Activated naive CD4-positive, alpha-beta T cell treated with anti-CD3 and anti-CD28 coated beads for 36 hours (primary cell): ENCODE data around the gene CRACR2B. TPM values are rescaled to one million over a fixed set of nuclear protein-coding genes. Genes with fewer than 3 reads are reported as not detected.
A peak's percentile ranks its signal among the peaks of the same experiment; 100 is the strongest.

Experiments used
- CTCF ChIA-PET: fragments of 350-600 bp; sonication (Branson Sonifier 250); formaldehyde crosslinking; loops from one replicate; lab custom pipeline; 2021; ENCODE audit warnings: antibody characterized with exemption; lab: Charles Lee
- DNase-seq: peaks from one replicate; pipeline ENCODE4 v3.0.0-alpha.2; 2020
- H3K27ac Mint-ChIP-seq: one replicate; pipeline ENCODE4 v1.8.0; 2021; ENCODE audit warnings: mild to moderate bottlenecking, mixed read lengths
- H3K27me3 Mint-ChIP-seq: one replicate; pipeline ENCODE4 v1.8.0; 2021; ENCODE audit warnings: low read depth, mixed read lengths
- H3K36me3 Mint-ChIP-seq: one replicate; pipeline ENCODE4 v1.8.0; 2021; ENCODE audit warnings: low read depth, mixed read lengths
- H3K4me1 Mint-ChIP-seq: one replicate; pipeline ENCODE4 v1.8.0; 2021; ENCODE audit warnings: low read depth, mixed read lengths
- H3K4me3 Mint-ChIP-seq: one replicate; pipeline ENCODE4 v1.8.0; 2021; ENCODE audit warnings: mild to moderate bottlenecking, moderate library complexity, mixed read lengths
- H3K9me3 Mint-ChIP-seq: one replicate; pipeline ENCODE4 v1.8.0; 2021; ENCODE audit warnings: mixed read lengths
- intact Hi-C: fragments of 100-400 bp; cut with micrococcal nuclease; formaldehyde crosslinking; loops from one replicate; pipeline ENCODE4 v1.15.1; 2023
- total RNA-seq, 2 experiments: library from RNA; stranded (reverse); gene quantifications; one replicate each; pipeline ENCODE4 v1.2.3, GENCODE V29; 2021

CRACR2B gene
- total RNA-seq, 2 experiments from 2014 or later, result 0.32 to 0.41 TPM

GRCh38 chr11:797296-798092 is 30.2 kb upstream of the CRACR2B start:
- Mint-ChIP-seq H3K27ac (peak overlapping the region; percentile 37), H3K4me3 (peak overlapping the region; percentile 86), H3K4me1 (peaks cover 12% of the 10 kb centered on the region), H3K27me3 (no peaks in the 10 kb centered on the region), H3K36me3 (peaks cover 3% of the 10 kb centered on the region), H3K9me3 (no peaks in the 10 kb centered on the region)
- CTCF ChIA-PET, result interaction anchor here (0.6 to 1.3 kb wide), 2 partner anchors 10 to 32 kb away, joined by 3 read pairs; no protein-coding TSS in a partner anchor
- DNase-seq, result peak; percentile 85
- intact Hi-C loops, result loop anchor here (1.0 to 10.0 kb wide), 11 partner anchors 8 to 590 kb away; partner anchors contain the start of genes BET1L, CHID1, DEAF1 and IFITM1

DNA sequence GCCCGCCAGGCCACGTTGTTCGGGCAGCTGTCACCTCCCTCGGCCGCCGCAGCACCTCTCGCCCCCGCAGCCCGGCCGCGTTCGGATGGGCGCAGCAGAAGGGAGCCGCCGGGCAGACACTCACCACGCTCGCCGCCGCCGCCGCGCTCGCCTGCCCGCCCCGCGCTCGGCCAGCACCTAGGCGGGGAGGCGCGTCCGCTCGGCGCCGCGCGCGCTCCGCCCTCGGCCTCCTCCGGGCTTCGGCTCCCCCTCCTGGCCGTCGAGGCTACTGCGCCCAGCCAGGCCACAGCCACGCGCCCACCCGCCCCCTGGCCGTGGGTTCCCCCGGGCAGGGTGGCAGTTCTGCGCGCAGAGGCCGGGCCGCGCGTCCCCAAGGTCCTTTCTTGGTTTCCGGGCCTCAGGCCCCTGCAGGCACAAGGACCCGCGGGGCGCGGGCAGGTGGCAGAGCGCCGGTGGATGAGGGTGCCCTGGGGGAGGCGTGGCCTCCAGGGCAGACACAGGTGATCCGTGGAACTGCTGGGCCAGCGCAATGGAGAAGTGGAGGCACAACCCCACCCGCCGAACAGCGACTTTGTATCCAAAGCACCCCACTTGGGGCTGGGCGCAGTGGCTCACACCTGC is 29.5 kb upstream of the CRACR2B start, which contains the start of gene SLC25A22:
Gene SLC25A22 (minus strand): TSS at position 189 of the 621 bp plus-strand sequence. CDS start 3,275 bp downstream, outside the sequence.
- Mint-ChIP-seq H3K36me3 (peaks cover 3% of the 10 kb centered on the region), H3K27ac (peak within 1 kb of the TSS; percentile 37), H3K4me3 (peak within 1 kb of the TSS; percentile 86), H3K27me3 (no peaks in the 10 kb centered on the region), H3K4me1 (peaks cover 15% of the 10 kb centered on the region), H3K9me3 (no peaks in the 10 kb centered on the region)
- CTCF ChIA-PET, result interaction anchor here (0.7 kb wide), 1 partner anchor 50 kb away, joined by 3 read pairs; no protein-coding TSS in a partner anchor
- intact Hi-C loops, result loop anchor here (1.0 to 10.0 kb wide), 5 partner anchors 70 to 591 kb away; partner anchors contain the start of genes BET1L, IFITM1, LMNTD2 and PHRF1
- peak; percentile 82 for DNase-seq

- CTCF ChIA-PET, result no interaction called here
- DNase-seq, result no peak
- peaks cover 18% of the 10 kb centered on the region for H3K4me1 Mint-ChIP-seq
- no peaks in the 10 kb centered on the region for H3K36me3 Mint-ChIP-seq
- H3K27me3 Mint-ChIP-seq, result no peaks in the 10 kb centered on the region
- H3K4me3 Mint-ChIP-seq, result no peak overlapping the region
- no peak overlapping the region for H3K27ac Mint-ChIP-seq
- no peaks in the 10 kb centered on the region for H3K9me3 Mint-ChIP-seq
- intact Hi-C loops, result loop anchor here (5.0 to 10.0 kb wide), 4 partner anchors 222 to 592 kb away; partner anchors contain the start of genes BET1L, IFITM1, LMNTD2 and PHRF1
Measured at GRCh38 chr11:799641-800316, 27.9 kb upstream of the CRACR2B start.

DNA sequence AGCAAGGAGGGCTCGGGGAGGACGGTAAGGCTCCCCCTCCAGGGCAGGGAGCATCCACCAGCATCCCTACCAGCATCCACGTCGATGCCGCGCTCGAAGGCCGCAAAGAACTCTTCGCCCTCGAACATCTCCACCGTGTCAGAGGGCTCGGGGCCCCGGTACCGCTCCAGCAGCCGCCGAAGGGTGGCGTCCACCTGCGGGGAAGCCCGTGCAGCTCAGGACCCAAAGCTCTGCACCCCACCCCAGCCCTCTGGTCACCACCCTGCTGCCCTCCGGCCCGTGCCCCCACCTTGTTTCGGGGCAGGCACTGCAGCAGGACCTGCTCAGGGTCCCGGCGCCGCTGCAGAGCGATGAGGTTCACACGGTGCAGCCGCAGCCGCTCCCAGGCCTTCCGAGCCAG is 27.2 kb upstream of the CRACR2B start:
- Mint-ChIP-seq H3K36me3 (no peaks in the 10 kb centered on the region), H3K27ac (no peak overlapping the region), H3K9me3 (no peaks in the 10 kb centered on the region), H3K4me1 (peaks cover 14% of the 10 kb centered on the region), H3K27me3 (no peaks in the 10 kb centered on the region), H3K4me3 (no peak overlapping the region)
- DNase-seq, result no peak
- CTCF ChIA-PET, result no interaction called here
- intact Hi-C loops, result no loop called here

GRCh38 chr11:801097-801780 is 26.5 kb upstream of the CRACR2B start:
- no peak overlapping the region for H3K4me3 Mint-ChIP-seq
- H3K27me3 Mint-ChIP-seq, result no peaks in the 10 kb centered on the region
- CTCF ChIA-PET, result no interaction called here
- peaks cover 11% of the 10 kb centered on the region for H3K4me1 Mint-ChIP-seq
- no peak overlapping the region for H3K27ac Mint-ChIP-seq
- intact Hi-C loops, result no loop called here
- H3K36me3 Mint-ChIP-seq, result no peaks in the 10 kb centered on the region
- DNase-seq, result no peak
- H3K9me3 Mint-ChIP-seq, result no peaks in the 10 kb centered on the region

DNA sequence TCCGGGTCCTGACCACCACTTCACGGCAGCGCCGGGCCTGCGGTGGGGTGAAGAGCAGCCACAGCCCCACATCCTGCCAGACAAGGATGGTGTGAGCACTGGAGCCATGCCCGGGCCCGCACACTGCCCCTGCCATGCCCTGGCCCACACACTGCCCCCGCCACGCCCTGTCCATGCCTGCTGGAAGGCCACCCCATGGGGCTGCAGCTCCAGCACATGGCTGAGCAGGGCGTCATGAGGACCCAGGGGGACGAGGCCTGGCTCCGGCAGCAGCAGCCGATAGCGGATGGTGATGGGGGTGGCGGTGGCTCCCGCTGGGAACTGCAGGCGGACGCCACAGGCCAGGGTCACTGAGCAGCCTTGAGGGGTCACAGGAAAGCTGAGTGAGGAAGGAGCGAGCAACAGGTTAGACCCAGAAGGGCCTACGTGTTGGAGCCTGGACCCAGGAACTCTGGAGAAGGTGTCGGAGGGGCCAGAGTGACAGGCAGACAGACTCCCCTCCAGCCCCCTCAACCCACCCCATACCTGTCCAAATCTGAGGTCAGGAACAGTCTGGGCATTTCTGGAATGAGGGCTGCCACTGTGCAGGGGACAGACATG is 25.6 kb upstream of the CRACR2B start:
- no peak for DNase-seq
- CTCF ChIA-PET, result no interaction called here
- H3K4me1 Mint-ChIP-seq, result peaks cover 9% of the 10 kb centered on the region
- H3K27ac Mint-ChIP-seq, result no peak overlapping the region
- H3K9me3 Mint-ChIP-seq, result no peaks in the 10 kb centered on the region
- H3K27me3 Mint-ChIP-seq, result no peaks in the 10 kb centered on the region
- H3K4me3 Mint-ChIP-seq, result no peak overlapping the region
- no peaks in the 10 kb centered on the region for H3K36me3 Mint-ChIP-seq
- intact Hi-C loops, result no loop called here

DNA sequence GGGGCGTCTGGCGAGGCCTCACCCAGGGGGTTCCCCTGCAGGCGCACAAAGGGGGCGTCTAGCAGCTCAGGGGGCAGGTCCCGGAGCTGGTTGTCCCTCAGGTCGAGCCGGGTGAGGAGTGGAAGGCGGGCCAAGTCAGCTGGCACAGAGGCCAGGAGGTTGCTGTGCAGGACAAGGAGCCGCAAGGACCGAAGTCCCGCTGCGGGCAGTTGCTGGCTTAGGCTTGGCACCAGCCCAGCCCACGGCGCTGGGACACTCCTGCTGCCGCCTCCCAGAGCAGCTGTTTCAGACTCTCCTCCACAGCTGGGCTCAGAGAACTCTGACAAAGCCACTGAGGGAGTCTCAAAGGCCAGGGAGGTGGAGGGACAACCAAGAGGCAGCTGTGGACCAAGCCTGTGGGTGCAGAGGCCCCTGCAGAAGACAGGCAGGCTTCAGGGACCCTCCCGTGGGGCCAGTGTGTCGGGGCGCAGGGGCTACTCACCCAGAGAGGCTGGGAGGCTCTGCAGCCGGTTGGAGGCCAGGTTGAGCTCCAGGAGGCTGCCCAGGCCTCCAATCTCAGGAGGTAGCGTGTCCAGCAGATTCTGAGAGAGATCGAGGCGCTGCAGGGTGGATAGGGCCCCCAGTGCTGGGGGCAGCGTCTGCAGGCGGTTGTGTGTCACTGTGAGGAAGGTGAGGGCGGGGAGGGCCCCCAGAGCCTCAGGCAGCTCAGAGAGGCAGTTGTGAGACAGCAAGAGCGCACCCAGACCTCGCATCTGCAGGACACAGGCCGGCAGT is 24.8 kb upstream of the CRACR2B start:
- H3K36me3 Mint-ChIP-seq, result no peaks in the 10 kb centered on the region
- intact Hi-C loops, result no loop called here
- peak overlapping the region; percentile 36 for H3K4me3 Mint-ChIP-seq
- CTCF ChIA-PET, result no interaction called here
- peaks cover 12% of the 10 kb centered on the region for H3K4me1 Mint-ChIP-seq
- no peak for DNase-seq
- no peak overlapping the region for H3K27ac Mint-ChIP-seq
- no peaks in the 10 kb centered on the region for H3K9me3 Mint-ChIP-seq
- no peaks in the 10 kb centered on the region for H3K27me3 Mint-ChIP-seq

GRCh38 chr11:803467-803742 is 24.3 kb upstream of the CRACR2B start:
- DNase-seq, result no peak
- Mint-ChIP-seq H3K27me3 (no peaks in the 10 kb centered on the region), H3K9me3 (no peaks in the 10 kb centered on the region), H3K4me3 (peak overlapping the region; percentile 82), H3K4me1 (peaks cover 15% of the 10 kb centered on the region), H3K36me3 (peaks cover 1% of the 10 kb centered on the region), H3K27ac (no peak overlapping the region)
- intact Hi-C loops, result no loop called here
- CTCF ChIA-PET, result no interaction called here

DNA sequence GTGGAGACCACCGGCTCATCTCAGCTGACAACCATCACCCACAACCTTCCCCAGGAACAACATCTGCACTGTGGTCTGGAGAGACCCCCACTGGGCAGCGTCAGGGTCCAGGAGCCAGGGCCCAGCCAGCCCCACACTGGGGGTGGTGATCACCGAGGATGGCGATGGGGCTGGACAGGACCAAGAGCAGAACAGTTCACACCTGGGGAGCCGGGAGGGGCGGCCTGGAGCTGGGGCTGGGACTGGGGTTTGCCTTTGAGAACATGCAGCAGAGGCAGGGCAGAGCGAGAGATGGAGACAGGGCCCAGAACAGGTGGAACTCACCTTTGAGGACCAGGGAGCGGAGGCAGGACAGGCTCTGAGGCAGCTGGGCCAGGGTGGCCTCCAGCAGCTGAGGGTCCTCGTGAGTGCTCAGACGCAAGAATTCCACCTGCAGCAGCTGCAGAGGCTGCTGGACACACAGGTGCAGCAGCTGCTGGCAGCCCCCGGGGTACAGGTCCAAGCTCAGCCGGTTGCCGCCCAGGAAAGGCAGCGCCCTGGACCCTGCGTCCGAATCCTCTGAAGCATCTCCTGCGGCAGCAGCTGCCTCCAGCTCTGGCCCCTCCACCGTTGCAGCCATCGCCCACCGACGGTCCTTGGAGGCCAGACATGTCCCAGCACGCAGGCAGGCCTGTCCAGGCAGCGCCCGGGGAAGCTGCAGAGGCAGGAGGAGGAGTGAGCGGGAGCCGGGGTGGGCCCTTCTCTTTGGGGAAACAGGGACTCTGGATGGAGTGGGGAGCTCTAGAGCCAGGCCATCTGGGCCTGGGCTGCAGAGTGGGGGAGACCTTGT is 23.7 kb upstream of the CRACR2B start:
- peak overlapping the region; percentile 82 for H3K4me3 Mint-ChIP-seq
- no peaks in the 10 kb centered on the region for H3K27me3 Mint-ChIP-seq
- no peaks in the 10 kb centered on the region for H3K9me3 Mint-ChIP-seq
- H3K36me3 Mint-ChIP-seq, result peaks cover 1% of the 10 kb centered on the region
- no peak for DNase-seq
- peaks cover 21% of the 10 kb centered on the region for H3K4me1 Mint-ChIP-seq
- CTCF ChIA-PET, result no interaction called here
- intact Hi-C loops, result no loop called here
- peak overlapping the region; percentile 56 for H3K27ac Mint-ChIP-seq

DNA sequence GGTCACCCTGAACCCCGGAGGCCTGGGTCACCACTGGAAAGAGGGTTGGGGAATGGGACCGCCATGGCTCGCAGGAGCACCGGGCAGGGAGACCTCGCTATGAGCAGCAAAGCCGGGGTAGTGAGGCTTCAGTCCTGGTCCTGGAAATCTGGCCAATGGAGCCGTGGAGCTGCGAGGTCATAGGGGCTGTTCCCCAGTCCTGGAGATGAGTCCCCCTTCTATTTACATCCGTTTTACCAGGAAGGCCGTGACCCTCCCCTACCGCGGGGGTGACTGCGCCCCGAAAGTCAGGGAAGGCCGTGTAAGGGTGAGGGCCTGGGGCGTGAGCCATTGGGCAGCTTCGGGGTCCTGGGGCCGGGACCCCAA is 23.1 kb upstream of the CRACR2B start:
- Mint-ChIP-seq H3K36me3 (peaks cover 1% of the 10 kb centered on the region), H3K4me3 (peak overlapping the region; percentile 82), H3K9me3 (no peaks in the 10 kb centered on the region), H3K27ac (peak overlapping the region; percentile 56), H3K27me3 (no peaks in the 10 kb centered on the region), H3K4me1 (peaks cover 21% of the 10 kb centered on the region)
- intact Hi-C loops, result no loop called here
- no peak for DNase-seq
- CTCF ChIA-PET, result no interaction called here
